Right lobe of liver (tissue), 4 donors: Measurements from ENCODE around the gene RHBG.
"Not testable (repeated sequence)": the region's sequence is repeated elsewhere in the genome, so short reads cannot be mapped to it uniquely, and the experiment has no call there.

Source experiments
- POLR2A ChIP-seq: fragments of 450-650 bp; IDR thresholded peaks from one replicate; pipeline ENCODE4 v1.6.1; 2017; ENCODE audit warnings: antibody characterized with exemption, mild to moderate bottlenecking
- TF ChIP-seq, protein P1 (sequence below), 4 donors: fragments of 200-600 bp in 3 of 4; fragments of 450-650 bp in 1 of 4; IDR thresholded peaks; one replicate each; pipeline versions ENCODE4 v1.5.1 to v1.8.0; 2016 to 2022; ENCODE audit warnings: antibody characterized with exemption in 4 of 4, mild to moderate bottlenecking in 2 of 4
- donor health status: DM: no; HTN: no; CAD: no.
- donor health status: DM: no; HTN: no; CAD: no.
- donor health status: DM: no; HTN: yes; CAD: no.

DNA sequence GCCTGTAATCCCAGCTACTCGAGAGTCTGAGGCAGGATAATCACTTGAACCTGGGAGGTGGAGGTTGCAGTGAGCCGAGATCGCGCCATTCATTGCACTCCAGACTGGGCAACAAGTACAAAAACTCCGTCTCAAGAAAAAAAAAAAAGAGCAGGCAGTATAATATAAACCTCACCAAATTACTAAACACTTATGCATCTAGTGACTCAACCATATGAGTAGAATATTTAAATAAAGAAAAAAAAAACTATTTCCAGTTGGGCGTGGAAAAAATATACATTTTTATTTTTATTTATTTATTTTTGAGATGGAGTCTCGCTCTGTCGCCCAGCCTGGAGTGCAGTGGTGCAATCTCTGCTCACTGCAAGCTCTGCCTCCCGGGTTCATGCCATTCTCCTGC is 45.8 kb upstream of the RHBG start:
- not testable (repeated sequence) for TF ChIP-seq POLR2A
- TF ChIP-seq, protein P1, sequence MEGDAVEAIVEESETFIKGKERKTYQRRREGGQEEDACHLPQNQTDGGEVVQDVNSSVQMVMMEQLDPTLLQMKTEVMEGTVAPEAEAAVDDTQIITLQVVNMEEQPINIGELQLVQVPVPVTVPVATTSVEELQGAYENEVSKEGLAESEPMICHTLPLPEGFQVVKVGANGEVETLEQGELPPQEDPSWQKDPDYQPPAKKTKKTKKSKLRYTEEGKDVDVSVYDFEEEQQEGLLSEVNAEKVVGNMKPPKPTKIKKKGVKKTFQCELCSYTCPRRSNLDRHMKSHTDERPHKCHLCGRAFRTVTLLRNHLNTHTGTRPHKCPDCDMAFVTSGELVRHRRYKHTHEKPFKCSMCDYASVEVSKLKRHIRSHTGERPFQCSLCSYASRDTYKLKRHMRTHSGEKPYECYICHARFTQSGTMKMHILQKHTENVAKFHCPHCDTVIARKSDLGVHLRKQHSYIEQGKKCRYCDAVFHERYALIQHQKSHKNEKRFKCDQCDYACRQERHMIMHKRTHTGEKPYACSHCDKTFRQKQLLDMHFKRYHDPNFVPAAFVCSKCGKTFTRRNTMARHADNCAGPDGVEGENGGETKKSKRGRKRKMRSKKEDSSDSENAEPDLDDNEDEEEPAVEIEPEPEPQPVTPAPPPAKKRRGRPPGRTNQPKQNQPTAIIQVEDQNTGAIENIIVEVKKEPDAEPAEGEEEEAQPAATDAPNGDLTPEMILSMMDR (IDR thresholded peaks at IDR 0.05) = not testable (repeated sequence)
